H1 (cell line): ENCODE results near the gene ESYT2. TPM values are rescaled to one million over a fixed set of nuclear protein-coding genes. Genes with fewer than 3 reads are reported as not detected.

Experiments used
- ASH2L ChIP-seq: fragments of 200-600, 300-600 bp; sonication (generic); IDR thresholded peaks from one replicate; pipeline ENCODE4 v1.7.1; 2017; ENCODE audit warnings: low read length
- GABPA ChIP-seq: IDR thresholded peaks from 2 replicates; pipeline ENCODE4 v1.6.1; 2011; ENCODE audit warnings: mild to moderate bottlenecking, low read length, moderate library complexity, borderline replicate concordance; ENCODE audit not compliant: insufficient read depth
- KDM4A ChIP-seq: IDR thresholded peaks from one replicate; pipeline ENCODE4 v1.7.1; 2012; ENCODE audit warnings: low read depth, mild to moderate bottlenecking, moderate library complexity, low read length, inconsistent platforms; ENCODE audit not compliant: severe bottlenecking
- RBBP5 ChIP-seq: IDR thresholded peaks from 2 replicates; pipeline ENCODE4 v1.7.1; 2012; ENCODE audit warnings: low read depth, mild to moderate bottlenecking, inconsistent platforms, low read length, moderate library complexity, borderline replicate concordance
- polyA plus RNA-seq, 7 experiments: library from polyadenylated mRNA; depleted of rRNA in 3 of 7; stranded (reverse) in 5 of 7; unstranded in 2 of 7; fragments of >200 nt in 5 of 7; fragments of 200-250 nt in 2 of 7; gene quantifications; 1 replicate in 5 of 7; 2 replicates in 1 of 7; 4 replicates in 1 of 7; pipeline versions ENCODE4 v1.2.1 to v1.2.3, GENCODE V29; 2011 to 2013; ENCODE audit warnings: missing spikeins in 2 of 7, mixed read lengths in 2 of 7
- total RNA-seq: library from RNA; stranded (reverse); fragmentation: NEBNext Ultra II Directional; extraction: Animal tissue kit (Norgen Biotek cat#: 25700); gene quantifications from 2 replicates; pipeline ENCODE4 v1.2.1, GENCODE V29; 2021

Gene ESYT2
- total and polyA plus RNA-seq, 2 of the 8 experiments (the other 6 are each of a cell fraction or from before 2014, with no cell fraction given): 27.0 to 37.5 TPM

- TF ChIP-seq KDM4A (no peak), GABPA (no peak), ASH2L (peak; percentile 54), RBBP5 (no peak)
These were observed 34.5 kb upstream of the ESYT2 start (continued) for GRCh38 chr7:158863611-158864506.
